GM12878 (cell line): ENCODE results near the gene RRN3. TPM values are rescaled to one million over a fixed set of nuclear protein-coding genes. Genes with fewer than 3 reads are reported as not detected.
A peak's percentile ranks its signal among the peaks of the same experiment; 100 is the strongest.
"Not testable (repeated sequence)": the region's sequence is repeated elsewhere in the genome, so short reads cannot be mapped to it uniquely, and the experiment has no call there.

Experiments
- ATAC-seq: fragments of 200-7000 bp; cut with Tn5 transposase; 3 replicates; pipeline ENCODE4 v1.9.1; 2020; ENCODE audit warnings: mild to moderate bottlenecking, moderate library complexity
- Bru-seq: library from RNA; stranded (reverse); fragments of 400-500 nt; gene quantifications from one replicate; lab custom pipeline; 2021; lab: Mats Ljungman, UMichigan
- BruChase-seq, 2 experiments: library from RNA; stranded (reverse); fragments of 400-500 nt; gene quantifications; one replicate each; lab custom pipeline; 2021; lab: Mats Ljungman, UMichigan
- BruUV-seq: library from RNA; stranded (reverse); fragments of 400-500 nt; replicated peaks from 2 replicates; lab custom pipeline; 2021; lab: Mats Ljungman, UMichigan
- CTCF ChIA-PET: fragments of 300-600 bp; sonication (Branson Sonifier 250); formaldehyde crosslinking; extraction: SDS; loops from one replicate; lab custom pipeline; 2021; ENCODE audit warnings: inconsistent platforms; lab: Yijun Ruan, JAX
- POLR2A ChIA-PET: fragments of 350-600 bp; formaldehyde crosslinking; extraction: SDS; loops from one replicate; lab custom pipeline; 2021; ENCODE audit warnings: inconsistent platforms; lab: Charles Lee
- RAD21 ChIA-PET: fragments of 300-600 bp; sonication (Branson Sonifier 250); formaldehyde crosslinking; loops from one replicate; lab custom pipeline; 2023; ENCODE audit warnings: antibody characterized with exemption; ENCODE audit not compliant: unreplicated experiment; lab: Charles Lee
- SMC1A ChIA-PET: fragments of 300-600 bp; sonication (Branson Sonifier 250); formaldehyde crosslinking; loops from one replicate; lab custom pipeline; 2023; ENCODE audit not compliant: unreplicated experiment, uncharacterized antibody; lab: Charles Lee
- DNase-seq: peaks from one replicate; pipeline ENCODE4 v3.0.0-alpha.2; 2011; ENCODE audit warnings: low read depth, low spot score
- FAIRE-seq: peaks from 3 replicates; lab custom pipeline; 2011; peaks lifted over from hg19 to GRCh38; lab: Jason Lieb, UNC
- H2AFZ ChIP-seq: 2 replicates; pipeline ENCODE4 v1.6.0; 2011; ENCODE audit warnings: low read depth, low read length, control low read depth; ENCODE audit not compliant: control insufficient read depth
- H3K27ac ChIP-seq: 2 replicates; pipeline ENCODE4 v1.5.1; 2011; ENCODE audit warnings: control low read depth; ENCODE audit not compliant: control insufficient read depth, insufficient read depth
- H3K27me3 ChIP-seq, 2 experiments: replicated peaks in 1 of 2; 2 replicates each; pipeline versions ENCODE4 v1.6.0 to v1.6.1; 2011; ENCODE audit warnings: low read length in 1 of 2; ENCODE audit not compliant: control insufficient read depth in 2 of 2, insufficient read depth in 2 of 2
- H3K36me3 ChIP-seq, 2 experiments: 2 replicates each; pipeline ENCODE4 v1.5.1; 2011; ENCODE audit warnings: low read length in 1 of 2; ENCODE audit not compliant: control insufficient read depth in 2 of 2, insufficient read depth in 2 of 2
- H3K4me1 ChIP-seq: 2 replicates; pipeline ENCODE4 v1.6.1; 2011; ENCODE audit warnings: mild to moderate bottlenecking, low read length, moderate library complexity, mixed read lengths; ENCODE audit not compliant: control insufficient read depth, insufficient read depth
- H3K4me2 ChIP-seq: 2 replicates; pipeline ENCODE4 v1.6.0; 2011; ENCODE audit warnings: control low read depth; ENCODE audit not compliant: control insufficient read depth, insufficient read depth
- H3K4me3 ChIP-seq: fragments of 200-600 bp; sonication (generic); 2 replicates; pipeline ENCODE4 v1.5.1; 2016
- H3K79me2 ChIP-seq: 2 replicates; pipeline ENCODE4 v1.6.0; 2011; ENCODE audit warnings: low read length; ENCODE audit not compliant: control insufficient read depth, insufficient read depth
- H3K9ac ChIP-seq: 2 replicates; pipeline ENCODE4 v1.8.0; 2011; ENCODE audit warnings: low read length, control low read depth, mixed read lengths; ENCODE audit not compliant: control insufficient read depth, insufficient read depth
- H3K9me3 ChIP-seq: replicated peaks from 3 replicates; pipeline ENCODE4 v1.5.1; 2011; ENCODE audit warnings: mild to moderate bottlenecking, low read length; ENCODE audit not compliant: control insufficient read depth, insufficient read depth
- H4K20me1 ChIP-seq: 2 replicates; pipeline ENCODE4 v1.6.0; 2011; ENCODE audit not compliant: control insufficient read depth, insufficient read depth
- CBFB ChIP-seq: IDR thresholded peaks from 2 replicates; pipeline ENCODE4 v1.6.1; 2016; ENCODE audit warnings: antibody characterized with exemption, low read depth
- FOXK2 ChIP-seq: fragments of 450-650 bp; IDR thresholded peaks from 2 replicates; pipeline ENCODE4 v1.6.1; 2017; ENCODE audit warnings: mild to moderate bottlenecking, moderate library complexity
- GABPA ChIP-seq: IDR thresholded peaks from 2 replicates; pipeline ENCODE4 v1.6.1; 2014; ENCODE audit warnings: antibody characterized with exemption, low read depth, mild to moderate bottlenecking, inconsistent platforms
- IKZF1 ChIP-seq: fragments of 450-650 bp; conservative IDR thresholded peaks from 2 replicates; pipeline ENCODE4 v1.6.1; 2017; ENCODE audit warnings: antibody characterized with exemption, mild to moderate bottlenecking
- IKZF2 ChIP-seq, 2 experiments: fragments of 450-650 bp; IDR thresholded peaks; 2 replicates each; pipeline ENCODE4 v1.6.1; 2017; ENCODE audit warnings: mild to moderate bottlenecking in 2 of 2, moderate library complexity in 2 of 2
- MXI1 ChIP-seq: fragments of 150-350 bp; IDR thresholded peaks from 2 replicates; pipeline ENCODE4 v1.6.1; 2011; ENCODE audit warnings: low read depth, mild to moderate bottlenecking, inconsistent platforms, low read length, improper control_type of control experiment
- NFYB ChIP-seq: IDR thresholded peaks from 2 replicates; pipeline ENCODE4 v1.6.1; 2011; ENCODE audit warnings: low read depth, mild to moderate bottlenecking, low read length, improper control_type of control experiment, moderate library complexity; ENCODE audit not compliant: insufficient read depth
- NR2C1 ChIP-seq: fragments of 450-650 bp; IDR thresholded peaks from 2 replicates; pipeline ENCODE4 v1.6.1; 2017; ENCODE audit warnings: antibody characterized with exemption, mild to moderate bottlenecking, moderate library complexity
- NR2F1 ChIP-seq: fragments of 450-650 bp; conservative IDR thresholded peaks from 2 replicates; pipeline ENCODE4 v1.6.1; 2017; ENCODE audit warnings: mild to moderate bottlenecking
- POLR2A ChIP-seq: IDR thresholded peaks from 2 replicates; pipeline ENCODE4 v1.6.1; 2011; ENCODE audit warnings: low read depth, mild to moderate bottlenecking, low read length
- POU2F2 ChIP-seq: IDR thresholded peaks from 3 replicates; pipeline ENCODE4 v1.6.1; 2011; ENCODE audit warnings: low read depth, mild to moderate bottlenecking, low read length, borderline replicate concordance
- RELA ChIP-seq: fragments of 450-650 bp; IDR thresholded peaks from 2 replicates; pipeline ENCODE4 v1.8.0; 2014; ENCODE audit warnings: borderline replicate concordance; ENCODE audit not compliant: partially characterized antibody
- RUNX3 ChIP-seq: IDR thresholded peaks from 2 replicates; pipeline ENCODE4 v1.6.1; 2012; ENCODE audit warnings: low read length, inconsistent platforms
- TAF1 ChIP-seq: IDR thresholded peaks from 2 replicates; pipeline ENCODE4 v1.6.1; 2011; ENCODE audit warnings: mild to moderate bottlenecking, low read depth, low read length, borderline replicate concordance
- YY1 ChIP-seq: IDR thresholded peaks from 2 replicates; pipeline ENCODE4 v1.6.1; 2011; ENCODE audit warnings: low read depth, mild to moderate bottlenecking, low read length
- WGBS: methylation state at CpG from one replicate; pipeline ENCODE4 v1.1.6; 2016; ENCODE audit warnings: low lambda C conversion rate; ENCODE audit not compliant: insufficient replicate concordance, insufficient coverage; ENCODE audit errors: missing lambda C conversion rate; 5-methylcytosine and 5-hydroxymethylcytosine counted together
- in situ Hi-C: fragments of 300-500 bp; cut with MboI; formaldehyde crosslinking; loops from 9 replicates; pipeline ENCODE4 v1.14.3; 2018; ENCODE audit warnings: mixed read lengths
- intact Hi-C: fragments of 100-400 bp; cut with micrococcal nuclease; formaldehyde crosslinking; loops from one replicate; pipeline ENCODE4 v1.14.2; 2022; ENCODE audit not compliant: unreplicated experiment
- long read RNA-seq, 2 experiments: library from polyadenylated mRNA; unstranded; transcript quantifications; one replicate each; pipeline ENCODE4 v2.0.0, GENCODE V29; 2019 to 2020
- polyA minus RNA-seq, 3 experiments: library from RNA; depleted of rRNA, polyadenylated mRNA; stranded (reverse); fragments of >200 nt; gene quantifications; 2 replicates each; pipeline ENCODE4 v1.2.3, GENCODE V29; 2011
- polyA plus RNA-seq, 11 experiments: library from polyadenylated mRNA; depleted of rRNA in 4 of 11; unstranded in 6 of 11; stranded (reverse) in 5 of 11; fragments of >200 nt; fragmentation: Nextera tagmentation in 4 of 11; fragmentation: Illumina TruSeq in 1 of 11; extraction: Ambion mirVana in 4 of 11; extraction: Trizol in 1 of 11; gene quantifications; 1 replicate in 1 of 11; 2 replicates in 10 of 11; pipeline versions ENCODE4 v1.2.1 to v1.2.3, GENCODE V29; 2011 to 2016; ENCODE audit warnings: inconsistent platforms in 2 of 11, missing spikeins in 2 of 11, low read depth in 1 of 11
- total RNA-seq, 4 experiments: library from RNA; depleted of rRNA in 3 of 4; stranded (reverse); fragments of >200 nt in 3 of 4; fragmentation: Illumina TruSeq in 1 of 4; extraction: Trizol in 1 of 4; gene quantifications; 2 replicates each; pipeline versions ENCODE4 v1.2.1 to v1.2.3, GENCODE V29; 2013 to 2021
- TF ChIP-seq, protein P1 (sequence below): fragments of 450-650 bp; IDR thresholded peaks from 2 replicates; pipeline ENCODE4 v1.6.1; 2017; ENCODE audit warnings: low read depth, mild to moderate bottlenecking, moderate library complexity

RRN3 gene, protein sequence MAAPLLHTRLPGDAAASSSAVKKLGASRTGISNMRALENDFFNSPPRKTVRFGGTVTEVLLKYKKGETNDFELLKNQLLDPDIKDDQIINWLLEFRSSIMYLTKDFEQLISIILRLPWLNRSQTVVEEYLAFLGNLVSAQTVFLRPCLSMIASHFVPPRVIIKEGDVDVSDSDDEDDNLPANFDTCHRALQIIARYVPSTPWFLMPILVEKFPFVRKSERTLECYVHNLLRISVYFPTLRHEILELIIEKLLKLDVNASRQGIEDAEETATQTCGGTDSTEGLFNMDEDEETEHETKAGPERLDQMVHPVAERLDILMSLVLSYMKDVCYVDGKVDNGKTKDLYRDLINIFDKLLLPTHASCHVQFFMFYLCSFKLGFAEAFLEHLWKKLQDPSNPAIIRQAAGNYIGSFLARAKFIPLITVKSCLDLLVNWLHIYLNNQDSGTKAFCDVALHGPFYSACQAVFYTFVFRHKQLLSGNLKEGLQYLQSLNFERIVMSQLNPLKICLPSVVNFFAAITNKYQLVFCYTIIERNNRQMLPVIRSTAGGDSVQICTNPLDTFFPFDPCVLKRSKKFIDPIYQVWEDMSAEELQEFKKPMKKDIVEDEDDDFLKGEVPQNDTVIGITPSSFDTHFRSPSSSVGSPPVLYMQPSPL
- total RNA-seq (2013; cell fraction: nucleolus; rRNA removed): 51.7 and 57.2 TPM in 2 replicates
- 31.9 and 39.0 TPM in 2 replicates for total RNA-seq (2014; rRNA removed)
- total RNA-seq (2014; rRNA removed; fragmentation: Illumina TruSeq; extraction: Trizol): 36.8 and 37.1 TPM in 2 replicates
- total RNA-seq (2021): 27.5 and 29.4 TPM in 2 replicates
- polyA plus RNA-seq (2011; ENCODE audit: low read depth): 20.0 TPM
- 55.5 and 78.5 TPM in 2 replicates for polyA plus RNA-seq (2011; rRNA removed)
- polyA plus RNA-seq (2011; cell fraction: cytosol; rRNA removed): 24.6 and 27.4 TPM in 2 replicates
- 22.2 and 27.3 TPM in 2 replicates for polyA plus RNA-seq (2011; cell fraction: nucleus; rRNA removed)
- 19.2 and 21.0 TPM in 2 replicates for polyA plus RNA-seq (2012)
- polyA plus RNA-seq (2014; fragmentation: Illumina TruSeq; extraction: Trizol): 34.5 and 39.9 TPM in 2 replicates
- polyA plus RNA-seq (2014; fragmentation: Nextera tagmentation; extraction: Ambion mirVana): 10 to 100 TPM; 21.9 to 24.3 TPM
- polyA plus RNA-seq (2014; rRNA removed): 28.0 and 30.9 TPM in 2 replicates
- 10 to 100 TPM; 39.2 to 41.3 TPM for polyA plus RNA-seq (2016; fragmentation: Nextera tagmentation; extraction: Ambion mirVana)
- 45.0 and 63.0 TPM in 2 replicates for polyA minus RNA-seq (2011; rRNA and poly(A)+ RNA removed)
- 13.9 and 20.7 TPM in 2 replicates for polyA minus RNA-seq (2011; cell fraction: cytosol; rRNA and poly(A)+ RNA removed)
- polyA minus RNA-seq (2011; cell fraction: nucleus; rRNA and poly(A)+ RNA removed): 8.1 and 10.9 TPM in 2 replicates
- Bru-seq, nascent RNA: percentile 91 among the genes with signal in this experiment
- BruChase-seq, experiment 1, labeled RNA remaining after a 6-hour chase: percentile 90 among the genes with signal in this experiment
- percentile 93 among the genes with signal in this experiment for BruChase-seq, experiment 2, labeled RNA remaining after a 2-hour chase
- long read RNA-seq, experiment 1, transcript RRN3-201 (18 exons, 3,762 nt): major isoform, 21 of 24 reads
- long read RNA-seq, experiment 1, partial matches to known transcripts: 1 of 24 reads
- long read RNA-seq, experiment 1, other reads (novel, unspliced or antisense): 1 of 24 reads
- long read RNA-seq, experiment 2, transcript RRN3-201 (18 exons, 3,762 nt): major isoform, 60 of 96 reads
- long read RNA-seq, experiment 2, partial matches to known transcripts: 28 of 96 reads
- long read RNA-seq, experiment 2, other reads (novel, unspliced or antisense): 4 of 96 reads

DNA sequence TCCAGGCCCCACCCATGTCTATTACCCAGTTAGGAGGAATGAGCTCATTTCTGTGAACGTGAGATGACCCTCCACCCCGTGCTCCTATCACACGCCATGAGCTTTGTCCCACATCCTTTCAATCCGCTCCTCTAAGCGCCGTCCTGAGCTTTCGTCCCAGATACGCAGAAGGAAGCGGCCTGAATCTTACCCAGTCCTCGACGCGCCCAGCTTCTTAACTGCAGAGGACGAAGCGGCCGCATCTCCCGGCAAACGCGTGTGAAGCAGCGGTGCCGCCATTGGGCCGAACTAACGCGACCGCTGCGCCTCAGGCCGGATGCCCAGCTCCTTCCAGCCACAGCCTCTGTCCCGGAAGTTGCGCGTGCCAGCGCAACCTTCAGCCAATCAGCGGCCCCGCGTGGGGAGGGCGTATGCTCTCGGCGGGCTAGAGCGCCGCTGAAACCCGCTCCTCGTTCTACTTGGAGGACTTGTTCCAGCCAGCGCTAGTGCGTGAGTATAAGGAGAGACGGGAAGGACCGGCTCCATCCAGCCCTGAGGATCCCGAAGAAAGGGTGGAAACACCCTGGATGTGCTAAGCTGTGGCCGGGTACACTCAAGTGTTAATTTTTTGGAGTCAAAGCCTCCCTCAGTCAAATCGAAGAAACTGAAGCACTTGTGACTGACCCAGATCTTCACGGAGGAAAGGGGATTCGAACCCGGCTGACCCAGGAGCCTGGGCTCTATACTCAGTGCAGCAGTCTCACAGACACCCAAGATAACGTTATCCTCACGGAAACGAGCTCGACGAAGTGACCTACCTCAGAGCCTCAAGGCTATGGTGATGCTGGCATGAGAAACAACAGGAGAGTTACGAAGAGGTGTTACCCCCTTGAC is at the start of gene RRN3:
Gene RRN3 (minus strand): TSS at position 318 of the 873 bp plus-strand sequence. CDS start 39 bp downstream, at position 279.
- H4K20me1 ChIP-seq, intact Hi-C loops, H3K36me3 ChIP-seq, H3K9me3 ChIP-seq, H3K4me1 ChIP-seq, FAIRE-seq, SMC1A ChIA-PET, H3K27me3 ChIP-seq, CTCF ChIA-PET: not testable (repeated sequence)
- ATAC-seq: peak; percentile 100
- Histone ChIP-seq H3K4me3 (peak within 1 kb of the TSS; percentile 81), H2AFZ (peak within 1 kb of the TSS; percentile 96), H3K79me2 (peaks cover 19% of the 10 kb centered on the region), H3K27ac (peak within 1 kb of the TSS; percentile 88), H3K9ac (peak within 1 kb of the TSS; percentile 89), H3K4me2 (peak within 1 kb of the TSS; percentile 81)
- 4% methylated on average over 56 of the region's 56 CpGs for WGBS
- DNase-seq: peak; percentile 62
- RAD21 ChIA-PET: interaction anchor here (1.4 kb wide), 1 partner anchor 38 kb away, joined by 3 read pairs; no protein-coding TSS in a partner anchor
- POLR2A ChIA-PET: interaction anchor here (0.6 kb wide), 2 partner anchors 37 to 87 kb away, joined by 3 read pairs; no protein-coding TSS in a partner anchor
- in situ Hi-C loops: loop anchor here (25.0 kb wide), 1 partner anchor 457 kb away; the partner anchor contains the start of genes BFAR and PARN
- TSS peak; percentile 100 for BruUV-seq
- TF ChIP-seq NR2F1 (peak; percentile 74), RELA (peak; percentile 68), GABPA (peak; percentile 83), RUNX3 (peak; percentile 60), POU2F2 (peak; percentile 62; the same call in 1 of the 3 replicates), TAF1 (peak; percentile 83), NFYB (peak; percentile 54; the same call in 1 of the 2 replicates), POLR2A (peak; percentile 93), CBFB (peak; percentile 82), MXI1 (peak; percentile 76; the same call in 1 of the 2 replicates), IKZF2 (IDR thresholded peaks at IDR 0.05) (peak; percentile 15 to 32; a peak in 1 of 4 replicates), YY1 (peak; percentile 88), FOXK2 (0 out of 2 replicates have a peak, but pooled peaks have one; percentile 36), IKZF1 (peak; percentile 71), NR2C1 (peak; percentile 78)
- TF ChIP-seq, protein P1, sequence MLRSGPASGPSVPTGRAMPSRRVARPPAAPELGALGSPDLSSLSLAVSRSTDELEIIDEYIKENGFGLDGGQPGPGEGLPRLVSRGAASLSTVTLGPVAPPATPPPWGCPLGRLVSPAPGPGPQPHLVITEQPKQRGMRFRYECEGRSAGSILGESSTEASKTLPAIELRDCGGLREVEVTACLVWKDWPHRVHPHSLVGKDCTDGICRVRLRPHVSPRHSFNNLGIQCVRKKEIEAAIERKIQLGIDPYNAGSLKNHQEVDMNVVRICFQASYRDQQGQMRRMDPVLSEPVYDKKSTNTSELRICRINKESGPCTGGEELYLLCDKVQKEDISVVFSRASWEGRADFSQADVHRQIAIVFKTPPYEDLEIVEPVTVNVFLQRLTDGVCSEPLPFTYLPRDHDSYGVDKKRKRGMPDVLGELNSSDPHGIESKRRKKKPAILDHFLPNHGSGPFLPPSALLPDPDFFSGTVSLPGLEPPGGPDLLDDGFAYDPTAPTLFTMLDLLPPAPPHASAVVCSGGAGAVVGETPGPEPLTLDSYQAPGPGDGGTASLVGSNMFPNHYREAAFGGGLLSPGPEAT: peak; percentile 70; the same call in 1 of the 2 replicates
